GM21515 (cell line): ENCODE results near the gene FDPS.

Source experiments
- ATAC-seq: cut with Tn5 transposase; IDR thresholded peaks from one replicate; pipeline ENCODE4 v1.9.1; 2021; ENCODE audit not compliant: unreplicated experiment

Gene FDPS

DNA sequence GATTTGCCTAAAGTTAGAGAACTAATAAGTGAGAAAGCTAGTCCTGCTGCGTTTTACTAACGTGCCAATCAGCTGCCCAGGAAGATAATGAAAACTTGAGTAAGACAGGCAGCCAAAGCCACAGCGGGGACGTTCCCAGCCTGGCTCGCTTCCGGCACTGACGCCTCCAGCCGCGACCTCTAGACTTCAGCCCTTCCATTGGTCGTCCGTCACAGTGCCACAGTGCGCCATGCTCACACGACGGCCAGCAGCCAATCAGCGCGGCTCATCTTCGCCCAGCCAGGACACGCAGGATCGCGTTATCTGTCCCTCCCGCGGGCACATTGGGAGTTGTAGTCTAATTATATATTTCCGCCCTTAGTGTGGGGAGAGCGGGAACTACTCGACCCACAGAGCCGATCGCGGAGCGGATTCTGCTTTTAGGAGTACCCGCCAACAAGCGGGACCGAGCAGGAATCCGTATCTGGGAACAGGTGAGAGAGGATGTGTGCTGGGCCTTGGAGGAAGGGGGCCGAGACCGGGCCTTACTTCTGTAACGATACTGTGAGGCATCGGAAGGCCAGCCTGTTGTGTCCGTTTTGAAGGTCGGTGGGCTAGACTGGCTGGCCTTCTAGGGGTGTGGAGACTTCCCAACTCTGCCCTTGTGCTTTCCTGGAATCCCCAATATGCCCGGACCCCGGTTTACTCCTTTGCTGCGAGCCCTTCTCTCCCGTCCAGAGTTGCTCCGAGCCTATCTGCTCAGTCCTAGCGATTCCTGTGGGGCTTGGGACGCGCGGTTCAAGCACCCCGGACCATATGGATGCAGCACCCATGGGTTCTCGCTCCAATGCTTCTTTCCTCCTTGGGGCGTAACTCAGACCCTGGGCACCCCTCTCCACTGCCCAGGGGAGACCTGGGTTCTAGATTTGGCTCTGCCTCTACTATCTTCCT, at the start of gene FDPS:
Gene FDPS (plus strand): TSS at position 374 of the 930 bp plus-strand sequence. CDS start 924 bp downstream, outside the sequence.
- peak; percentile 96 for ATAC-seq

DNA sequence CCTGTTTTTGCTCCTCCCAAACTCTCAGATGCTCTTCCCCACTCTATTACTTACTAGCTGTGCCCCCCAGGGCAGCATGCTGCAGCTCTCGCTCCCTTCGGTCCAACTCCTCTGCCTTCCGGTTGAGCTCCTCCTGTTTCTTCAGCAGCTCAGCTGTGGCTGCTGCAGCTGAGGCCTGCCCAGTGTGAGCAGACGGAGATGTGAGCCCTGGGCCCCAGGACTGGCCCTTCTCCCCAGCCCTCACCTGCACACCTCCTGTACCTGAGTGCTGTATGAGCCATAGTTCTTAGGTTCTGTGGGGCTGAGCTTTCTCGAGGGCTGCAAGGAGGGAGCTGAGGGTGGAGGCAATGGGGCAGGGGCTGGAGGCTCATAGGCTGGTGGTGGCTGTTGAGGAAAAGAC, 48.4 kb upstream of the FDPS start:
- no peak for ATAC-seq

DNA sequence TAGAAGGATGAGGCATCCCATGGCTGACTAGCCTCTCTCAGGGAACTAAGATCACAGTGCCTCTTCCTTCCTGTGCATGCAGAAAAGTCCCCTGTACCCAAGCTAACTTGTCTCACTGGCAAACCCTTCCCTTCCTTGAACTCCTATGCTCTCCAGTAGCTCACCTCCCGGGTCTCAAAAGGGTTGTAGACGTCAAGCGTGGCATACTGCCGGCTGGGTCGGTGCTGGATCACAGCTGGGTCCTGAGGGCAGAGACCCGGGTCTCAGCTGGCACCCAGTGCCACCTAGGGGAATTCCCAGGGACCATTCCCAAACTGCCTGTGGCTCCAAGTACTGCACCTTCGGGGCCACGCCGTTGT, 47.2 kb upstream of the FDPS start:
- ATAC-seq, result no peak

DNA sequence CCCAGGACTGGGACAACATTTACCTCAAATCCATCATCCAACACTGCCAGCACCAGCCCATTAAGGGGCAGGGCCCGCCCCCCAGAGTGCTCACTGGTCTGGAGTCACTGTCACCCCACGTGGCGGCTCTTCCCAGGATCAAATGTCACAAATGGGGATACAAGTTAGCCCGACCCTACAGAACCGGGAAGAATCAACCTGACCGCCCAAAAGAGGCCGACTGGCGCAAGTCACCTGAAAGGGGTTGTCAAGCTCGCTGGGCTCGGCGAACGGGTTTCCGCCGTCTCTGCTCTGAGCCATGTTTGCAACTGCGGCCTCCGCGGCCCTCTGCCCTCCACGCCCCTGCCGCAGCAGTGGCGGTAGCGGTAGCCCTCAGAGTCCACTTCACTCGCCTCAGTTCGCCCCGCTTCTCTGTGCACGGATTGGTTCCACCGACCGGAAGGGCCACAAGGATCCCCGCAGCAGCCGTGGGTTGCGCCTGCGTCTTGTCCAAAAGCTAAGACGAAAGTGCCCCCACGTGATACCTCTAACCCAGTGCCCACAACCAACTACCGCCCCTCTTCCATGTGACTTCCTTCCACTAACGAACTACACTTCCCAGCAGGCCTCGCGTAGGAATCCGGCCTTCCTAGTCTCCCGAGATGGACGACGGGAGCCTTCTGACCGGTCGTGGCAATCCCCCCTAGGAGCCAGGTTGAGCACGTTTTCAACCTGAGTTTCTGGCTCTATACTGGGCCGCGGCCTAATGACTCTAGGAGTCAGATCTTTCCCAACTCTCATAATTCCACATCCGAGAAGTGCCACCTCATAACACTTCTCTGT, 46.6 kb upstream of the FDPS start, which contains the start of gene SCAMP3:
Gene SCAMP3 (minus strand): TSS at position 509 of the 822 bp plus-strand sequence. CDS start 209 bp downstream, at position 300.
- peak; percentile 84 for ATAC-seq

DNA sequence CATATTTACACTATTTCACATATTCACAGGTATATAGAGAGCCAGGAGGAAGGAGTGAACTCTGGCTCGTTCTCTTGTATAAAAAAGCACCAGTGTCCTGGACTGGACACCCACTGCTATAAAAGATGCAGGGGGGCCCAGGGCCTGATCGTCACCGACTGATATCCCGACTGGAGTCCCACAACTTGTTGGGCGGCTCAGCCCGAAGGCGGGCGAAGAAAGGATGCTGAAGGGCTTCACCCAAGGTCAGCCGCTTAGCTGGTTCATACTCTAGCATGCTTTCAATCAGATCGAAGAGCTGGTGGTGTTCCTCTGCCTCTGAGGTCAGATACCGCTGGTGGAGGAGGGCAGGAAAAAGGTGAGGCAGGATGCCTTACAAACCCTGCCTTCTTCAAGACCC, 45.6 kb upstream of the FDPS start:
- ATAC-seq, result no peak

DNA sequence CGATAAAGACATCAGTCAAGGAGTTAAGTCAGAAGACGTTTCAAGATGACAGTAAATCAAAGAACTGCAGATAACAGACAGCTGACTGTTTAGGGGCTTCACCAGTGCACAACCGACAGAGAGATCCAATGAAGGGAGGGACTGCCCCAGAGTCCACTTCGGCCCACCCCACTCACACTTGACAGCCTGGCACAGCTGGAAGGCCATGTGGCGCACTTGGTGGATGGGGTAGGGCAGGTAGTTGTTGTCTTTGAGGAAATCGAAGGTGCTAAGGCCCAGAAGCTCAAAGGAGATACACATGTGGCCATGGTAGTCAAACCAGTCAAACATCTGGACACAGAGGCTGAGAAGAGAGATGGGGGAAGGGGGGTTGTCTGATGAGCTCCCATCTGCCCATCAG, 42.1 kb upstream of the FDPS start:
- ATAC-seq, result no peak

DNA sequence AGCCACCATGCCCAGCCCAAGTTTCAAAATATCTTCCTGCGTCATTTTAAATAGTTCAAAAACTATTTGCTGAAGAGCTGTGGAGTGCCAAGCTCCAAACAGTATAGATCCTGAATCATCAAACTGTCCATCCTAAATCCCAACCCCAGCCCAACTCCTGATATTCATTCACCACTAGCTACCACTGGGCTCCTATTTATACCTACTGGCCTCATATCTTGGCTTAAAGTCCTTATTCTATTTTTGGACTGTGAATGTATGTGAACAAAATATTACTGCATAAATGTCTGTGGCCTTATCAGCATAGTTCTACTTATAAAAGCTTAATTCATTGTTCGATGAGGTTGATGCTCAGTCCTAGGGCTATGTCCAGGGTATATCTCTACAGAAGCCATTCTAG, 41.3 kb upstream of the FDPS start:
- ATAC-seq, result no peak

DNA sequence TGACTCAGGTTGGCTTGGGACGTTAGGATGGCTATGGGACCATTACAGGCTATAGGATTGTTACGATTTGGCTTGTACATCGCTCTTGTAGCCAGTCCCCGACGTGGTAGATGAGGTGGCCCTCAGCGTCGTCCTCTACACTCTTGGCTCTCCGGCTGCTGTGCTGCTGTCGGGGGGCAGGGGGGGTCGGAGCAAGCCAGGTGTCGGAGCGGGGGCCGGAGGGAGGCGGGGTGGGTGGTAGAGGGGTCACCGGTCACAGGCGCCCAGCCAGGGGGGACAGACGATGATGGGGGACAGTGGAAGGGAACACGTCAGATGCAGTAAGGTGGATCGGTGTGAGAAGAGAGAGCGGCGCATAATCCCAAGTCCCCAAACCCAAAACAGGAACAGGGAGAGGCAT, 40.0 kb upstream of the FDPS start:
- no peak for ATAC-seq

DNA sequence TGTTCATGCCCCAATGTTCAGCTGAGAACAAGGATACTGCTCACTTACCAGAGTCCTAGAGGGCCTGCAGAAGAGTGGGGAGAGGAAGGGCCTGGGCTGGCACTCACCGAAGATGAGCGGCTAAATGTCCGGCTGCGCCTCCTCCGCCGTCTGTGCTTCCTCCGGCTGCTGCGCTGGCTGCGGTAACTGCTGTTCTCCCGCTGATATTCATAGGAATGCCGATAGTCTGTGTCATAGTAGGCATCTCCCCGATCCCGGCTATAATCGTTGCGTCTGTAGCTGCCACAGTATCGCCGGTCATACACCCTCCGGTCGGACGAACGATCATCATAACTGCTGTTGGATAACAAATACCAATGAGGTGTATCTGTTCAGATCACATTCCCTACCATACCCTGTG, 39.3 kb upstream of the FDPS start:
- ATAC-seq, result no peak

DNA sequence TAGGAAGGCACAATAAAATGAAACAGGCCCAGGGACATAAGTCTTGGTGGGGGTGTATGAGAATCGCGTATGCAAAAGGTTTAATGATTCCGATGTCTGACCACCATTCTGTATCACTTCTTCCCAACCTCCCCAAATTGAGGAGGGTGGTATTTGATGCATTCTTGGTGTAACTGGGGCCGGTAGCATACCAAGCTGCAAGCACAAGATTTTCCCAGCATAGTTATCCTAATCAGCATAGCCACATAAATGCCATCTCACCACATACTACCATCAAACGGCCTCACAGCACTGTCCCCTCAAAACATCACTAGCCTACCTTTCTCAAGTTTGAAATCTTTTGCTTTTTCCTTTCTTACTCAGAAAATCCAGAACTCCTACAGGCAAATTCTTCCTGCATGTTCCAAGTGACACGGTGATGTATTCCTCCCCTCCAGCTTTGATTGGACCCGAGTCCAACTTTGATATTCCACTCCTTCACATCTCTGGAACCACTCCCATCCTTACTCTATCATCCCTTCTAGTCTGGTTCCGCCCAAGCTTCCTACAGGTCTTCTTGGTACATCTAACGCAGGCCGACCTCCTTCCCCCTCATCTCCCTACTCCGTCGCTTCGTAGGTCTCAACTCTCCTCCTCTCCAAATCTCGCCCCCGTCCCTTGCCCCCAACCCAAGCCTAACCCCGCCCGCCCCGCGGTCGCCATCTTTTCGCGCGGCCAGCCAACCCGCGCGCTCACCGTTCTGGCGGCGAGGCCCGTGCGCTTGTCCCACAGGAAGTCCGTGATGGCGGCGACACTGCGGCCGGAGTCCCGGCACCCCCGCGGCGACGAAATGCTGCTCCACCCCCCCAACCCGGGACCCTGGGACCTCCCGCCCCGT, 36.0 kb upstream of the FDPS start:
- ATAC-seq, result peak; percentile 37

DNA sequence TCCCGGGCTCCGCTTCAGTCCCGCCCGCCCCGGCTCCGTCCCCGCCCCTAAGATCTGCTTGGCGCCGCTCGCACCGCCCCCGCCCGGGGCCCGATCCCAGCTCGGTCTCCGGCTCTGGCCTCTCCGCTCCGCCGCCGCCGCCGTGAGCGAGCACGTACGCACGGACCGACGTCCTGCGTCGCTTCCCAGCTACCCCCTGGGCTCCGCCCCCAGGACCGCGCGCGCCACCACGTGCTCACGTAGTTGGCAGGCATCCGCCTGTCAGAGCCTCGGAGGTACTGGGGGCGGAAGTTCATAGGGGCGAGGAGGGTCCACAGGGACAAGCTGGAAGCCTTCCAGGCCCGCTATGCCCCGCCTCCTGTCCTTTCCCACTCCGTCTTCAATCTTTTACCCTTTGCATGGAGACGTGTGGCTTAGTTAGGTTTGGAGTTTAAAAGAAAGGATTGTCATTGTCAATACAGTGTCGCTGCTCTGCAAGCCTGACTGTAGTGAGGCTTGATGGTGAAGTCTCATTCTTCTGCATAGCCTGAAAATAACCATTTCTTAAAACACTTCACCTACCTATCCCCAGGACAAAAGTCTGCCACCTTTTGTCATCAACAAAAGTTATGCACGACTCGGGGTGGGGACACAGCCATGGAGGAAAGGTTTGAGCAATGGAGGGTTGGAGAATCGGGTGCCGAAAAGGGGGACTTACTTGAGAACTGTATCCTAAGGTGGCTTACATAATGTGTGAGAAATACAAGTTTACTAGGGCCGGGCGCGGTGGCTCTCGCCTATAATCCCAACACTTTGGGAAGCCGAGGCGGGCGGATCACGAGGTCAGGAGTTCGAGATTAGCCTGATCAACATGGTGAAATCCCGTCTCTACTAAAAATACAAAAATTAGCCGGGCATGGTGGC, 35.1 kb upstream of the FDPS start, which contains the start of gene CLK2:
Gene CLK2 (minus strand): TSS at position 162 of the 903 bp plus-strand sequence. CDS start 2,527 bp downstream, outside the sequence.
- ATAC-seq, result peak; percentile 68

DNA sequence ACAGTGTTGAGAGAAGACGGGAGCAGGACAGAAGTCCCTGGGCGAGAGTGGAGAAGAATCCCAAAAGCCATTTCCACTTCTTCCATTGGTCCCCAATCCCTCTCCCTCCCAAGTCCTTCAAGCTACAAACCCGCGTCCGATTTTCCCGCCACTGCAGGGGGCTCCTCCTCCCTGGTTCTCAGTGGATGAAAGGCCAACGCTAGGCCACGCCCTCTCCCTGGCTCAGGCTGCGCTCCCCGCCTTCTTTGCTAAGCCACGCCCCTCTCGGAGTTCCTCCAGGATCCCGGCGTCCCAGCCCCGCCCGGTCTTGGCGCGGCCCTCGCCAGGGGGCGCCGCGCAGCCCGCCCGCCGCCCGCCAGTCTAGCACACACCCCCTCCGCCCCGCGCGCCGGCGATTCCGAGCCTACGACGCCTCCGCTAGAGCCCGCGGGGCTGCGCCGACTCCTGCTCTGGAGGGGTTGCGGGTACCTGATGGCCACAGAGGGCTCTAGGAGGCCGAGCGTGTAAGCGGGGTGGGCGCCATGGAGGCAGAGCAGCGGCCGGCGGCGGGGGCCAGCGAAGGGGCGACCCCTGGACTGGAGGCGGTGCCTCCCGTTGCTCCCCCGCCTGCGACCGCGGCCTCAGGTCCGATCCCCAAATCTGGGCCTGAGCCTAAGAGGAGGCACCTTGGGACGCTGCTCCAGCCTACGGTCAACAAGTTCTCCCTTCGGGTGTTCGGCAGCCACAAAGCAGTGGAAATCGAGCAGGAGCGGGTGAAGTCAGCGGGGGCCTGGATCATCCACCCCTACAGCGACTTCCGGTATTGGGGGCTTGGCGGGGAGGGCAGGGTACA, 31.4 kb upstream of the FDPS start, which contains the start of gene HCN3:
Gene HCN3 (plus strand): TSS at position 394 of the 832 bp plus-strand sequence. CDS start 128 bp downstream, at position 522.
- peak; percentile 51 for ATAC-seq

DNA sequence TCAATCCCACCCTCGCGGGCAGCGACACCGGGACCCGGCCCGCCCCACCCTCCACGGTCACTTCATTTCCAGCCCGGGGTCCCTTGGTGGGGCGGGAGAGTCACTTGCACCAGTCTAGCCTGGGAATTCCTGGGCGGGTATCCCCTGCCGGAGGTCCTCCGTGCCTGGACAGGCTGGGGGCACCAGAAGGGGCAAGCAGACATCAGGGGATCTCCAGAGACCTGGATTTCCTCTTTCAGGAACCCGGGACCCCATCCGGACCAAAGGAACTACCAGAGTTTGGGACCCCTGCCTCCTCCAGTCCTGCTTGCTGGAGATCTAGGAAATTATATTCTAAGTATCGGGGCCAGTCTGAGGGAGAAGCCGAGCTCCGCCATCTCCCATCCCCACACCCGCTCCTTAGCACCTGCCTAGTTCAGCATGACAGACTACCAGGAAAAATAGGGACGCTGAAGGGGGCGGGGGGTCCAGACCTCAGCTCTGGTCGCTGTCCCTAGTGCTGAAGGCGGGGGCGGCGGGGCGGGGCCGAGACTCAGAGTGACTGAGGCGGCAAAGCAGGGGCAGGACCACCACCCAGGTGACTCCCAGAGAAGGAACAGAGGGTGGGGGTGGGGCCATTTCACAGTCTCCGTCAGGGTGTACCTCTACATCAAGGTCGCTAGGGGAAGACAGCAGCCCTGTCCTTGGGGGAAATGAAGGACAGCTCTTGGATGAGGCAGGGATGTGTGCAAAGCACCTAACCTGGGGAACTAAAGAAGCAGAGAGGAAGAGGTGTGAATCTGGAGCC, 30.6 kb upstream of the FDPS start:
- ATAC-seq, result no peak

DNA sequence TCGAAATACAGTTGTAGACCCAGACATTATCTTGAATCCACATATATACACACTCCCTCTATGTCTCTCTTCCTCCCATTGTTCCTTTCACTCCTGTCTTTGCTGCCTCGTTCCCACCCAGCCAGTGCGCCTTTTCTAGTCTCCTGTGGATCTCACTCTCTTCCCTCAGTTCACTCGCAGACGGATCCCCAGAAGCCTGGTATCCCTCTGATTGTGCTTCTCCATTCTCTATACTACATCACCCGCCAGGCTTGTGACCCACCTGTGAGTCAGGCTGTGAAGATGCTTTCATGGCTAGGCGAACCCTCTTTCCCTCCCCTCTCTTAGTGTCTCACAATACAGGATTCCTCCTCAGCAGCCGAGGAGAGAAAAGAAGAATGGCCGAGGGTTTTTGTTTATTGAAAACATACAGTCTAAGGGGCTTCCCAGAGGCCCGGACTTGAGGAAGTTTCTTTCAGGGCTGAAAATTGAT, 29.9 kb upstream of the FDPS start:
- ATAC-seq, result no peak

DNA sequence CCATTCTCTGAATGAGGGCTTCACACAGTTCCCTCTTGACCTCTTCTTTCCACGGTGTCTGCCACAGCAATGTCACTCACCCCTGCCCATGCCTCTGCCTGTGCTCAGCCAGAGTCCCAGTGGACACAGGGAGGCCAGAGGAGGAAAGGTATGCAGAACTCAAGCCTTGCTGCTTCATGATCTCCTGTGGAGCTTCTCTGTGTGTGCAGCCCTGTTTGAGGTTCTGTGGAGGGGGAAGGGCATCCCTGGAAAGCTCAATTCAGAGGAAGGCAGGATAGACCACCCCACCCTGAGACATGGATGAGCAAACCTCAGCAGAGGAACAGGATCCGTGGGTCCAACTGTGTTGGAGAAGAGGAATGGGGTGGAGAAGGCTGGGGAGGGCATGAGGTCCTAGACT, 29.4 kb upstream of the FDPS start:
- no peak for ATAC-seq

DNA sequence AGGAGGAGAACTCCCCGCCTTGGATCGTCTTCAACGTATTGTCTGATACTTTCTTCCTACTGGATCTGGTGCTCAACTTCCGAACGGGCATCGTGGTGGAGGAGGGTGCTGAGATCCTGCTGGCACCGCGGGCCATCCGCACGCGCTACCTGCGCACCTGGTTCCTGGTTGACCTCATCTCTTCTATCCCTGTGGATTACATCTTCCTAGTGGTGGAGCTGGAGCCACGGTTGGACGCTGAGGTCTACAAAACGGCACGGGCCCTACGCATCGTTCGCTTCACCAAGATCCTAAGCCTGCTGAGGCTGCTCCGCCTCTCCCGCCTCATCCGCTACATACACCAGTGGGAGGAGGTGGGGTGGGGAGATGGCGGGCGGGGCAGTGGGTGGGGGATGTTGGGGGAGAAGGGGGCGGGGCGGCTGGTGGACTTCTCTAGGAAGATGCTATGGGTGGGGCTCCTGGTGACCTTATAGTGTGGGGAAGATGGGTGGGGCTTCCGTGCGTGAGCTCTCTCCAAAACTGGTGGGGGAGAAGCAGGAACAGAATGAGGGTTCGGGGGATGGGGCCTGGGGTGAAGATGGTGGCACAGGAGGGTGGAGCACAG, 26.1 kb upstream of the FDPS start:
- no peak for ATAC-seq

DNA sequence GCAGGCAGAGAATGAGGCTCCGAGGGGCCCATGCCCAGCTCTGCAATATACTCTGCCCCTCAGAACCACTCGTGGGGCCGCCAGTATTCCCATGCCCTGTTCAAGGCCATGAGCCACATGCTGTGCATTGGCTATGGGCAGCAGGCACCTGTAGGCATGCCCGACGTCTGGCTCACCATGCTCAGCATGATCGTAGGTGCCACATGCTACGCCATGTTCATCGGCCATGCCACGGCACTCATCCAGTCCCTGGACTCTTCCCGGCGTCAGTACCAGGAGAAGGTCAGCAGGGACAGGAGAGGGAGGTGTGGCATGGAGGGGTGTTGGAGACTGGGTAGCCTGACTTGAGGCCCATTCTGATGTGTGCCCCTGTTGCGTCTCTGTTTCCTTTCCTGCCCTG, 24.2 kb upstream of the FDPS start:
- no peak for ATAC-seq
